Measurements from ENCODE around the gene KCNQ2.

KCNQ2 gene

GRCh38 chr20:63357921-63358905 lies 114.2 kb downstream of the KCNQ2 start:
- peak overlapping the region; percentile 66 for H3K4me2 ChIP-seq (ENCODE audit: low read length)
- no peaks in the 10 kb centered on the region for H3K27me3 ChIP-seq (ENCODE audit: control insufficient read depth, insufficient read depth, low read length)
- H3K27ac ChIP-seq = peak overlapping the region; percentile 92
- H3K36me3 ChIP-seq (ENCODE audit: control insufficient read depth, insufficient read depth, low read length) = no peaks in the 10 kb centered on the region
- no peak overlapping the region for H2AFZ ChIP-seq
- H3K4me3 ChIP-seq (ENCODE audit: low read depth, low read length) = peak overlapping the region; percentile 9
- H3K4me1 ChIP-seq = peaks cover 32% of the 10 kb centered on the region
- no peak overlapping the region for H3K9ac ChIP-seq
- H3K79me2 ChIP-seq = peaks cover 22% of the 10 kb centered on the region
- TF ChIP-seq, protein P1, sequence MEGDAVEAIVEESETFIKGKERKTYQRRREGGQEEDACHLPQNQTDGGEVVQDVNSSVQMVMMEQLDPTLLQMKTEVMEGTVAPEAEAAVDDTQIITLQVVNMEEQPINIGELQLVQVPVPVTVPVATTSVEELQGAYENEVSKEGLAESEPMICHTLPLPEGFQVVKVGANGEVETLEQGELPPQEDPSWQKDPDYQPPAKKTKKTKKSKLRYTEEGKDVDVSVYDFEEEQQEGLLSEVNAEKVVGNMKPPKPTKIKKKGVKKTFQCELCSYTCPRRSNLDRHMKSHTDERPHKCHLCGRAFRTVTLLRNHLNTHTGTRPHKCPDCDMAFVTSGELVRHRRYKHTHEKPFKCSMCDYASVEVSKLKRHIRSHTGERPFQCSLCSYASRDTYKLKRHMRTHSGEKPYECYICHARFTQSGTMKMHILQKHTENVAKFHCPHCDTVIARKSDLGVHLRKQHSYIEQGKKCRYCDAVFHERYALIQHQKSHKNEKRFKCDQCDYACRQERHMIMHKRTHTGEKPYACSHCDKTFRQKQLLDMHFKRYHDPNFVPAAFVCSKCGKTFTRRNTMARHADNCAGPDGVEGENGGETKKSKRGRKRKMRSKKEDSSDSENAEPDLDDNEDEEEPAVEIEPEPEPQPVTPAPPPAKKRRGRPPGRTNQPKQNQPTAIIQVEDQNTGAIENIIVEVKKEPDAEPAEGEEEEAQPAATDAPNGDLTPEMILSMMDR (IDR thresholded peaks at IDR 0.05) = no peak
- H3K9me3 ChIP-seq (ENCODE audit: control insufficient read depth, low read length) = no peaks in the 10 kb centered on the region

DNA sequence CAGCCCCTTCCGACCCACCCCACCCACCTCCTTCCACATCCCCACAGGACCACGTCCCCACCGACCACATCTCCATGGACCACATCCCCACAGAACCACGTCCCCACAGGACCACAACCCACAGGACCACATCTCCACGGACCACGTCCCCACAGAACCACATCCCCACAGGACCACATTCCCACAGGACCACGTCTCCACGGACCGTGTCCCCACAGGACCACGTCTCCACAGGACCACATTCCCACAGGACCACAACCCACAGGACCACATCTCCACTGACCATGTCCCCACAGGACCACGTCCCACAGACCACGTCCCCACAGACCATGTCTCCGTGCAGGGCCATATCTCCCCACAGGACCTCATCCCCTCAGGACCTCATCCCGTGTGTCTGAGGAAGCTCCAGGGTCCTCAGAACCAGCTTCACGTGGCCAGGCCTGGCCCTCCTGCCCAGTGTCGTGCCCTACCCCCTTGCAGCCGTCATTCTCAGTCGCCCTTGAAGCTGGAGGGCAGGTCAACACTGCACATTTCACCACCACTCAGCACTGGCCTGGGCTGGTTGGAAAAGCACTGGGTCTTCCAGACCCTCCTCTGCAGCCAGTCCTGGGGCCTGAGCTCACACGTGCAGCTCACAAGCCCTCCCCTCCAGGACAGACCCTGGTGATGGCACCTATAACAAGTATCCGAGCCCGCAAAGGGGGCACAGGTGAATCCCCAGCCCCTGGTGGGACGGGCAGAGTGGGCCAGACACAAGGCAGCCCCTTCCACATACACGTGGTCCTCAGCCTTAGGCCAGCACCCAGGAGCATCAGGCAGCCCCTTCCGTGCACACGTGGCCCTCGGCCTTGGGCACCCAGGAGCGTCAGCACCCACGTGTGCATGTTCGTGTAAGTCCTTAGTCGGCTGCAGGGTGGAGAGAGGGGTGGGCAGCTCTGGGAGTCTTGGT lies 115.2 kb downstream of the KCNQ2 start:
- Histone ChIP-seq H3K79me2 (peaks cover 27% of the 10 kb centered on the region), H3K27me3 (ENCODE audit: control insufficient read depth, insufficient read depth, low read length) (no peaks in the 10 kb centered on the region), H3K4me2 (ENCODE audit: low read length) (peak overlapping the region; percentile 42), H3K9me3 (ENCODE audit: control insufficient read depth, low read length) (no peaks in the 10 kb centered on the region), H3K36me3 (ENCODE audit: control insufficient read depth, insufficient read depth, low read length) (no peaks in the 10 kb centered on the region), H3K27ac (peak overlapping the region; percentile 92), H2AFZ (no peak overlapping the region), H3K9ac (no peak overlapping the region), H3K4me1 (peaks cover 42% of the 10 kb centered on the region), H3K4me3 (ENCODE audit: low read depth, low read length) (peak overlapping the region; percentile 9)
- TF ChIP-seq, protein P1 (IDR thresholded peaks at IDR 0.05) = no peak

DNA sequence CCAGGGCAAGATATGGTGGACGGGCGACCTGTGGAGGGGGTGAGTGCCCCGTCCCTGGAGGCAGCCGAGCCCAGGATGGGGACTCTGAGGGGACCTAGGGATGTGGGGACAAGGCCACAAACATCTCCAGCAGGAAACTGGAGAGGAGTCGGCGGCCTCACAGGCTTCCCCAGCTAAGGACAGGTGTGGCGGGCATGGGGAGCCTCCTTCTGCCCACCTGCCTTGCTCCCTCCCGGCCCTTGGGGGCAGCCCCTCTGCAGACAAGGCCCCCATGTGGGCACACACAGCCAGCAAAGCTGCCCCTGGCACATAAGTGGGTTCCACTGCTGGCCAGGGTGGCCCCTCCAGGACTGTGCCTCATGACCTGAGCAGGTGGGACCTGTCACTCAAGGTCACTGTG lies 115.9 kb downstream of the KCNQ2 start:
- H3K79me2 ChIP-seq = peaks cover 31% of the 10 kb centered on the region
- TF ChIP-seq, protein P1 (IDR thresholded peaks at IDR 0.05) = no peak
- H3K9ac ChIP-seq = no peak overlapping the region
- no peak overlapping the region for H3K4me2 ChIP-seq (ENCODE audit: low read length)
- H2AFZ ChIP-seq = no peak overlapping the region
- H3K36me3 ChIP-seq (ENCODE audit: control insufficient read depth, insufficient read depth, low read length) = no peaks in the 10 kb centered on the region
- H3K27me3 ChIP-seq (ENCODE audit: control insufficient read depth, insufficient read depth, low read length) = no peaks in the 10 kb centered on the region
- peak overlapping the region; percentile 92 for H3K27ac ChIP-seq
- no peaks in the 10 kb centered on the region for H3K9me3 ChIP-seq (ENCODE audit: control insufficient read depth, low read length)
- peaks cover 46% of the 10 kb centered on the region for H3K4me1 ChIP-seq
- no peak overlapping the region for H3K4me3 ChIP-seq (ENCODE audit: low read depth, low read length)

GRCh38 chr20:63355781-63356295 lies 116.6 kb downstream of the KCNQ2 start:
- no peaks in the 10 kb centered on the region for H3K27me3 ChIP-seq (ENCODE audit: control insufficient read depth, insufficient read depth, low read length)
- no peak overlapping the region for H3K4me2 ChIP-seq (ENCODE audit: low read length)
- no peaks in the 10 kb centered on the region for H3K9me3 ChIP-seq (ENCODE audit: control insufficient read depth, low read length)
- H3K27ac ChIP-seq = no peak overlapping the region
- peaks cover 46% of the 10 kb centered on the region for H3K4me1 ChIP-seq
- H2AFZ ChIP-seq = no peak overlapping the region
- H3K9ac ChIP-seq = no peak overlapping the region
- TF ChIP-seq, protein P1 (IDR thresholded peaks at IDR 0.05) = no peak
- H3K36me3 ChIP-seq (ENCODE audit: control insufficient read depth, insufficient read depth, low read length) = no peaks in the 10 kb centered on the region
- H3K79me2 ChIP-seq = peaks cover 35% of the 10 kb centered on the region
- no peak overlapping the region for H3K4me3 ChIP-seq (ENCODE audit: low read depth, low read length)

All from parathyroid adenoma (tissue), 2 donors.